HEK293 (cell line): Measurements from ENCODE around the gene TNNI3K.

Experiments used
- ATF2 ChIP-seq: fragments of 450-650 bp; formaldehyde crosslinking; IDR thresholded peaks from 2 replicates; pipeline ENCODE4 v1.5.1; 2016; ENCODE audit warnings: missing biosample characterization, missing genetic modification characterization, low read depth
- CTCF ChIP-seq: fragments of 450-650 bp; formaldehyde crosslinking; IDR thresholded peaks from 2 replicates; pipeline ENCODE4 v1.5.1; 2016; ENCODE audit warnings: missing biosample characterization, missing genetic modification characterization
- ZNF830 ChIP-seq: fragments of 450-650 bp; IDR thresholded peaks from 2 replicates; pipeline ENCODE4 v1.5.0; 2018; ENCODE audit warnings: missing biosample characterization, missing genetic modification characterization, low read depth, mild to moderate bottlenecking, moderate library complexity

- TF ChIP-seq CTCF (tag by site-specific recombination) (no peak), ATF2 (tag by site-specific recombination) (no peak), ZNF830 (no peak)
Measured at GRCh38 chr1:74392840-74393239, 157.7 kb downstream of the TNNI3K start.
